ENCODE measurements around the gene SCN10A.

SCN10A gene

DNA sequence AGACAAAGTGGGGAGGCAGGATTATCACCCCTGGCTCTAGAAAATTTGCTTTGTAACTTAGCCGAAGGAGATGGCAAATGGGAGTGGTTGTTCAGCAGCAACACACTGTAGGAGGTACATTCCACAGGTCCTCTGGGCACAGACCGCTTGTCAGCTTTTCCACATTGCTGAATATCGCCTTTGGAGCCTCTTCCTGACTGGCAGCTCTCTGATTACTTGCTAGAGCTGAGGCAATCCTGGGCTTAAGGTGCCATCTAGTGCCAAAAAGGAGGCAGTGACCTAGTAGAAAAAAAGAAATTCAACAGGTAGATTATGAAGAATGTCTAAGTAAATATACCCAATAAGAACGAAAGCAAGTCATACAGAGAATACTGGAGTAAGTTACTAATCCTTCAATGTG lies 153.5 kb downstream of the SCN10A start:
- peak; percentile 55 for DNase-seq (ENCODE audit: low read depth, low spot score)

DNA sequence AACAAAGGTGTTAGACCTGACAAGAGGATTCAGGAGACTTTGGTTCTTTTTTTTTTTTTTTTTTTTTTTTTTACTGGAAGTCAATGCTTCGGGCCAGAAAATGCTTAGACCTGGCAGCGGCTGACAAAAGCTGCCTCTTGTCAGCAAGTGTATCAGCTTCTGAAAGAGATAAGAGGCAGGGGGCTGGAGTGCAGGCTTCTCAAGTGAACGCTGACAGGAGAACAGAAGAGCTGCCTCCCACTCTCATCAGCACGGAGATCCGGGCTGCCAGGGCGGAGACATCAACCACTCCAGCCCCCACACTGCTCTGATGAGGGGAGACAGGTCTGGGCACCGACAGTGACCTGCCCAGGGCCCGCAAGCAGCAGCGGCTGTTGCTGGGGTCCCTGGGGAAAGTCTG lies 157.2 kb downstream of the SCN10A start:
- no peak for DNase-seq (ENCODE audit: low read depth, low spot score)

More for the DNA sequence above, 153.5 kb downstream of the SCN10A start:
- H3K4me3 ChIP-seq (ENCODE audit: low read length) = no peak overlapping the region

DNA sequence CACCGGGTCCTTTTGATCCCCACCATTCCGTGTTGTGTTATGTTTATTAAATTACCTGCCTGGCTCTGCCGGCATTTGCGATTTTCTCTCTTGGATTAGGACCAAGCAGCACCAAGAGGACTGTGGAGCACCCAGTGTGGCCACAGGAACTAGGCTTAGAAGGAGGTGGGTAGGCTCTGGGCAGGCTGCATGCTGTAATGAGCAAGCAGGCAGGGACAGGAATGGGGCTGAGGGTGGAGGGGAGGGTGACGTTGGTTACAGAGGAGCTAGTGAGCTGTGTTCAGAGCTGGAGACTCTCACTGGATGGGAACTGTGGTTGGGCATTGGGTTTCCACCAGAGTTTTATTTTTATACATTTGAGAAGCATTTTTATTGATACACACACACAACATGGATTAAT lies 158.6 kb downstream of the SCN10A start:
- no peak overlapping the region for H3K4me3 ChIP-seq (ENCODE audit: low read length)
- DNase-seq (ENCODE audit: low read depth, low spot score) = no peak

More for the DNA sequence above, 157.2 kb downstream of the SCN10A start:
- no peak overlapping the region for H3K4me3 ChIP-seq (ENCODE audit: low read length)

GRCh38 chr3:38655708-38656300 lies 160.2 kb downstream of the SCN10A start:
- DNase-seq (ENCODE audit: low read depth, low spot score) = peak; percentile 70
- no peak overlapping the region for H3K4me3 ChIP-seq (ENCODE audit: low read length)

DNA sequence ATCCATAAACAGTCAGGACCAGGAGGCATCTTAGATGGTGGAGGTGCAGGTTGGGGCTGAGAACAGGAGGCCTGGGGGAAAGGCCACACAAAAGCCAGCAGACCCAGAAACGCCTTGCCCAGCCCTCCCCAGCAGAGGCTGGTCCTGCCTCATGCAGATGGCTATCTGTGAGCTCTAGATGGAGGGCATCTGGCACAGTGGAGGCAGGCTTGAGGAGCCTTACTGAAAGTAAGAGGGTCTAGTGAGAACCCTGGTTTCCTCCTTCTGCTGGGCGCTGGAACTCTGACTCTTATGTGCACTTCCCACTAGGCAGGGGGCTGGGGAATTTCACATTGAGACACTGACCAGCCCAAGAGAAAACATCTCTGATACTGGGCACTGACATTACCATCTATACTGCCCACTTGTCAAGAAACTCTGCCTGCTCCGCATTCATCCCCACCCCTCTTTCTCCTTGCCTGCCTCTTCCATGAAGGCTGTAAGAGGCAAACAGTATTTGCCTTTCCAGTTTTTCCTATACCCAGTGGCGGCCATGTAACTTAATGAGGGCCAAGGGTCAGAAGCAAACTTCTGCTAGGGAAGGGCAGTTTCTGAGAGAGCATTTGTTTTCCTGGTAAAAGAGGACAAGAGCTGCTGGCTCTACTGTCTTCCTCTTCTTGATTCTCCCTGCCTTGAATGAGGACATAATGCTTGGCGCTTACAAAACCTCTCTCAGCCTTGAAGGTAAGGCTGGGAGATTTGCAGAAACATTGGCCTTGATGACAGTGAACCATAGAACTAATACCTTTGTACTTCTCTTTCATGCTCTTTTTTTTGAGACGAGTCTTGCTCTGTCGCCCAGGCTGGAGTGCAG lies 162.1 kb downstream of the SCN10A start:
- no peak for DNase-seq (ENCODE audit: low read depth, low spot score)
- H3K4me3 ChIP-seq (ENCODE audit: low read length) = no peak overlapping the region

DNA sequence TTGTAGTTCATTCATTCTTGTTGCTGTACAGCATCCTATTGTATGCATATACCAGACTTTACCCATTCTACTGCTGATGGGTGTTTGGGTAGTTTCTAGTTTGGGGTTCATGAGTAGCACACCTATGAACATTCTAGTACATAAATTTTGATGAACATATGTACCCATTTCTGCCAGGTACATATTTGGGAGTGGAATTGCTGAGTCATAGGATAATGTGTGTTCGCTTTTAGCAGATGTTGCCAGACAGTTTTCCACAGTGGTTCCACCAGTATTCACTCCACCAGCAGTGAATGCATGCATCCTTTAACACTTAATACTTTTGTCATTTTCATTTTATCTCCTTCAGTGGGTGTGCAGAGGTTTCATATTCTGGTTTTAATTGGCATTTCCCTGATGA lies 163.1 kb downstream of the SCN10A start:
- H3K4me3 ChIP-seq (ENCODE audit: low read length) = no peak overlapping the region
- no peak for DNase-seq (ENCODE audit: low read depth, low spot score)

DNA sequence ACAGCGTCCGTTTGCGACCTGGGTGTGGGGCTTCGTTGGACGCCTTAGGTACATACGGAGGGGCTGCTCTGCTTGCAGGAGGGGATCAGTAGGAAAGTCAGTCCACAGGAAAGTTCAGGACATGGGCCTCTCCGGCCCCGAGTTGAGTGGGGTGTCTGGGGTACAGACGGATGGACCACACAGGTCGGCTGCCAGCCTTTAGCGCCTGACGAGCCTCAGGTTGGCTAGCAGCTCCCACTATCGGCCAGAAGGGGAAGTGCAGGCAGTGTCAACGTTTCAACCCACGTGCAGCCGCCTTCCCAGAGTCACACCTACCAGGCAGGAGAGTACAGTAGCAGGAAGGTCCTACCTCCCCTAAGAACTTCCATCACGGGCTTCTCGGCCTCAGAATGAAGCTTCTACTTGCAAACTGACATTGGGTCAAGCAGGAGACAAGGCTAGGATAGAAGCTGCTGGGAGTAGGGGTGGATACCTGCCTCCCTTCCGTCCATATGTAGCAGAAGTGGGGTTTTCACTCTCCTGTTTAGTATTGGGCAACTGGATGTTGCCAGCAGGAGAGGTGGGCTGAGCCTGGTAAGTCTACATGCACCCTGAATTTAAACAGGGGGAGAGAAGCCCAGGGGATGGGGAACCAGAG lies 164.7 kb downstream of the SCN10A start:
- H3K4me3 ChIP-seq (ENCODE audit: low read length) = peak overlapping the region; percentile 27
- DNase-seq (ENCODE audit: low read depth, low spot score) = peak; percentile 65

DNA sequence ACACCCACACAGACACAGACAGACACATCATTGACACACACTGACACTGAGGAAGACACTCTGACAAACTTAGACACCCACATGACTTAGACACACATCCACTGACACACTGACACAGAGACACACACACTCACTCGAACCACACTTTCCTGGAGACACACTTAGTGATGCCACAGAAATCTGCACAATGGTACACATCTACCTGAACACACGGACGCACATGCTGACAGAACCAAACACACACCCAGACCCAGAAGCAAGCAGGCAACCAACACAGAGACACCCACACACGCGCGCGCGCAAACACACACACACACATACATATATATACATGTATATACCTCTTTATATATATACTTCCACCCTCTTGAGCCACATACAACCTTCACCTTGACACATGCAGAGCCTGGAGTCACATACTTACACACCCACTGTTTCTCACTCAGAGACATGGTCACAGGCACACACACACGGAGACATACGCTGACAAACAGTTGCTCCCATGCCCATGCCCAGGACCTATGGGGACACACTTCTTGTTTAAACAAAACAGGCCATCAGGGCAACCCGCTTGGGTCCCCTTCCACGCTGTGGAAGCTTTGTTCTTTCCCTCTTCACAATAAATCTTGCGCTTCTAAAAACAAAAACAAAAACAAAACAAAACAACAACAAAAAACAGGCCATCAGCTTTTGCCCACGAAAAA lies 165.6 kb downstream of the SCN10A start:
- H3K4me3 ChIP-seq (ENCODE audit: low read length) = peak overlapping the region; percentile 41
- no peak for DNase-seq (ENCODE audit: low read depth, low spot score)

DNA sequence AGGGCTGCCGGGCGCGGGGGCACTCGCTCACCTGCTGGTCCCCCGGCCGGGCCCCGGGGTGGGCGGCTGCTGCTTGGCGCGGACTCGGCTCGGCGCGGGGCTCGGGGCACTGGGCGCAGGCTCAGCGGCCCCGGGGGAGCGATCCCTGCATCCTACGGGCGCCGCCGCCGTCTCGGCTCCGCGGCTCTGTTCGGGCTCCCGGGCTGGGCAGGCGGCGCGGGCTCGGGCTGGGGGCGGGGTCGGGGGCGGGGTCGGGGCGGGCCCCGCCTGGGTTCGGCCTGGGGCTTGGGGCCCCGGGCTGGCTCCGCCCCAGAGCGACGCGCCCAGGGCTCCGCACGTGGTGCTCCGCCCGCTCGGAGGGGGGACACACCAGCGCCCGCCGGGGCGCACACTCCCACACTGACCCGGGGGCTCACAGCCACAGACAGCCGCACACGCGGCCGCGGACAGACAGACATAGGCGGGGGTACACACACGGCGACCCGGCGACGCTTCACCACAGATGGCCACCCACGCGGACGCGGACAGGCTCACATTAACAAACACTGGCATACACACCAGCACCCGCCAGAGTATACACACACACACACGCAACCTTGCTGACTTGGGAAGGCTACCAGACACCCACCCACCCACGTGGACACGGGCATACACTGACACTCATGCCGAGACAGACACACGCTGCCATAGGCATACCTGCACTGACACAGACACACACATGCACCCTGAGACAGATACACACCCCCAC lies 166.3 kb downstream of the SCN10A start, which contains the start of gene SCN5A:
TSS of gene SCN5A (minus strand) at position 188 of the 748 bp plus-strand sequence. CDS start 16,380 bp downstream, outside the sequence.
- H3K4me3 ChIP-seq (ENCODE audit: low read length) = peak within 1 kb of the TSS; percentile 42

GRCh38 chr3:38648659-38649499 lies 167.1 kb downstream of the SCN10A start:
- H3K4me3 ChIP-seq (ENCODE audit: low read length) = peak overlapping the region; percentile 42
- DNase-seq (ENCODE audit: low read depth, low spot score) = no peak

More for the DNA sequence above, 166.3 kb downstream of the SCN10A start, which contains the start of gene SCN5A:
- DNase-seq (ENCODE audit: low read depth, low spot score) = no peak

GRCh38 chr3:38648024-38648658 lies 167.9 kb downstream of the SCN10A start:
- no peak overlapping the region for H3K4me3 ChIP-seq (ENCODE audit: low read length)
- DNase-seq (ENCODE audit: low read depth, low spot score) = no peak

DNA sequence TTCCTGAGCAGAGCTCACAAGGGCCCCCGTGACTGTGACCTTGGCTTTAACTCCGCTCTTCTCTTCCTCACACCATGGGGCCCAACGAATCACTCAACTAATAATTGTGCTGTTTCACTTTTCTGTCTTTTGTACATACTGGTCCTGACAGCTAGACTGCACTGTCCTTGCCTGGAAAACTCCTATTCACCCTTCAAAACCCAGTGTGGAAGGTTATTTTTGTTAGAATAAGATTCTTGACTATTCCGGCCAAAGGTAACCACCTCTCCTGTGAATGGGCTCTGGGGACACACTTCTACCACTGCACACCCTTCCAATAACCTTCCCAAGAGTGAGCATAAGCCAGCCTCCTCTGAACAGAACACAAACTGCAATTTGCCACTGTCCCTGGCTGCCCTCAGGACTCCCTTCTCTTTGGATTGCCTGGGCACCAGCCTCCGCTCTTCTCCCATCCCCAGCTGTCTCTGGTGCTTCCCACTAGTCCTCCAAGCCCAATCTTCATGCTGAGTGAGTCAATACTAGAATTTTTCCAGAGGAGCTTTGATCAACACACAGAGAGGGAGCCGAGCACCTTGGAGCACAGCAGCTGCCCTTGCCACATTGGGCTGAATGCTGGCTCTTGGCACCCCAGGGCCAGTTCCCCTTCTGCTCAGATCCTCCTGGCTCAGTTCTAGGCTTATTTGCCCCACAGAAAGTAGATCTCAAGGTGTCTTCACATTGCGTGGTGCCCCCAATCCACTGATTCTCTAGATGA lies 168.6 kb downstream of the SCN10A start:
- no peak overlapping the region for H3K4me3 ChIP-seq (ENCODE audit: low read length)
- DNase-seq (ENCODE audit: low read depth, low spot score) = no peak

All from Jurkat, Clone E6-1 (cell line).